Cortex of kidney (tissue), 1 donor: Measurements from ENCODE around the gene YWHAH.

ENCODE experiments used
- DNase-seq: peaks from one replicate; lab custom pipeline; 2025; lab: John Stamatoyannopoulos, UW

YWHAH gene

DNA sequence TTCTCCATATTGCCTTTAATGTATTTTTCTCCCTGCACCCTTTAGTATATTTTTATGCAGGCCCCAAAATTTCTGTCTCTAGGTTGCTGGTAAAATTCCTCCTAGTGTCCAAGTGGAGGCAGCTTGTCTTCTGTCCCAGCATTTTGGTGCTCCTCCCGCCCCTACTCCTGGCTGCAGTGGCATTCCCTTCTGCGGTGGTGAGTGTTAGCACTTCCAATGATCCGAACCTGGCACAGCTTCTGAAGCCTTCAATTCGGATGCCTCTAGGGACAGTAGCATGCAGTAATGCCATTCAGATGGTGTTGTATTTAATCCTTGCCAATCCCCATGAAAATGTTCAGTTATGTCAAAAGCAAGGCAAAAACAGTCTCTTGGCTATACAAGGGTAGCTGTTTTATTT, 5.9 kb downstream of the YWHAH start:
- DNase-seq = no peak

DNA sequence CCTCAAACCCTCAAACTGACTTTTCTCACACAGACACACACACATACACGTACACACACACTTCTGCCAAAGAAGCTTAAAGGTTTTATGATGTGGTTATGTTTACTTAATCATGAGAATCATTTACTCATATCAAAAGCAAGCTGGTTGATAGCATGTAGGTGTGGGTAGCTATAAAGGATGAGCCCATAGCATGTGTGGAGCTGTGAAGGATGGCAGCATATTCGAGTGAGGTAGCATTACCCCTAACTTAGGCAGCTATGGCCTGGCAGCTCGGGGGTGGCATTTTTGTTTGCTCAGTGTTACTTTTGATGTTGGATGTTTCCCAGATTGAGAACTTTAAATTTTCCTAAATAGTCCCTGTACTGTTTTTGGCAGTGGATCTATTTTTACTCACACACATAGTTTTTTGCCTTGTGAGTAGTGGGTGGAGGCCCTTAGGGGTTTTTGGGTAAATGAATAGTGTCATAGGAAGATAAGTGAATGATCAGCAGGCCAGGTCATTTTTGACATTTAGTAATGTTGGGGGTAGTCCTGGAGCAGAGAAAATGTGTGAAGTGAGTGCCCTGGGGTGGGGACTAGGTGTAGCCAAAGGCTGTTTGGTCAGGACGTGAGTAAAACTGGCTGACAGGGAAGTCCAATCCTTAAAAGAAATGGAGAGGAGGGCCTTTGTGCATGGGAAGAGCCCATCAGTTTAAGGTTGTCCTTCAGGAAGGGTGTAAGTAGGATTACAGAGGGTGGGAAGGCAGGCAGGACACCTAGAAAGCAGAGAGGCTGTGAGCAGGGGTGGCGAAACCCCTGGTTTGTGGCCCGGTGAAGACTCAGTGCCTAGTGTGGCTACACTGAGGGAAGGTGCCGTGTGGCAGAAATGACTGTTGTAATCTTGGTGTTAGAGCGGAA, 7.1 kb downstream of the YWHAH start:
- DNase-seq = no peak

DNA sequence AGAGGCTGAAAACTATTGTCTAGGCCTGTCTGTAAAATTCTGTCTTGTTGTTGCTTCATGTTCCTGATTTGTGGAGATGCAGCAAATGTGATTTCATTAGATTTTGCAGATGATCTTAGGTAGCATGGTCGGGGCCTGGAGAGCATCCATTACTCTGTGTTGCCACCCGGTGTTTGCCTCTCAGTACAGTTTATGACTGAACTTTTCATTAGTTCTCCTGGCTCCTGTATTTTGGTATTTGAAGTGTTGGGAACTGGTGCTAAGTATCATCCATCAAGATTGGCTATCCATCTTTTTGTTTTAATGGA, 7.7 kb downstream of the YWHAH start:
- no peak for DNase-seq

DNA sequence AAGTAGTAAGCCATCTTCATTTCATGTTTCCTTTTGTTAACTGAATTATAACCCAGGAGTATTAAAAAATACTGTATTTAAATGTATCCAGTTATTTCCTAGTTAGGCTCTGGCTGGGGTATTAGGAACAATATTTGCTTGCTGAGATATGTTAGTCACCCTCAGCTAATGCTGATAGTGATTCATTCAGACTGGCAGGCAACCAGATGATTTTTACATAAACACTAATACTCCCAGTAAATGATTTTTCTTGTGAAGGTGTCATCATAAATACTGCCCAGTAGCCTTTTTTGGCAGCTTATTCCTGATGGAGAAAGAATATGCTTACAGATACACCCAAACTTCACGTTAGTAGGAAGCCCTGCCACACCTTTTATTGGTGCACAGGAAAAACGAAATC, 8.1 kb downstream of the YWHAH start:
- DNase-seq = no peak

DNA sequence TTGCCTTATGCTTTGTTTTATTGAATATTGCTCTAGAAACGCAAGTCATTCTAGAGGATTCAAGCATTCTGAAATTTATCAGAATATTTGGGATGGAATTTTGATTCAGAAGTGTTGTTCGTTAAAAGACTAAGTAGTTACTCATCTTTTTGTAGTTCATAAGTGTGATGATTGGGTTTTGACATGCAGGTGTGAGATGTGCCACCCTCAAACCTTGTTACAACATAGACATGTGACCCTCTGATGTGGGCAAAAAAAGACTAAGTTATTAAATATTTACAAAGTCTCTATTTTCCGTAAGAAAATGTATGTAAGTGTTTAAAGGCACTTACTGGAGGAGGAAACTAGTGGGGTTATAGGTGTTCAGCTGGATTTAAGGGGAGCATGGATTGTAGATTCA, 8.9 kb downstream of the YWHAH start:
- no peak for DNase-seq

DNA sequence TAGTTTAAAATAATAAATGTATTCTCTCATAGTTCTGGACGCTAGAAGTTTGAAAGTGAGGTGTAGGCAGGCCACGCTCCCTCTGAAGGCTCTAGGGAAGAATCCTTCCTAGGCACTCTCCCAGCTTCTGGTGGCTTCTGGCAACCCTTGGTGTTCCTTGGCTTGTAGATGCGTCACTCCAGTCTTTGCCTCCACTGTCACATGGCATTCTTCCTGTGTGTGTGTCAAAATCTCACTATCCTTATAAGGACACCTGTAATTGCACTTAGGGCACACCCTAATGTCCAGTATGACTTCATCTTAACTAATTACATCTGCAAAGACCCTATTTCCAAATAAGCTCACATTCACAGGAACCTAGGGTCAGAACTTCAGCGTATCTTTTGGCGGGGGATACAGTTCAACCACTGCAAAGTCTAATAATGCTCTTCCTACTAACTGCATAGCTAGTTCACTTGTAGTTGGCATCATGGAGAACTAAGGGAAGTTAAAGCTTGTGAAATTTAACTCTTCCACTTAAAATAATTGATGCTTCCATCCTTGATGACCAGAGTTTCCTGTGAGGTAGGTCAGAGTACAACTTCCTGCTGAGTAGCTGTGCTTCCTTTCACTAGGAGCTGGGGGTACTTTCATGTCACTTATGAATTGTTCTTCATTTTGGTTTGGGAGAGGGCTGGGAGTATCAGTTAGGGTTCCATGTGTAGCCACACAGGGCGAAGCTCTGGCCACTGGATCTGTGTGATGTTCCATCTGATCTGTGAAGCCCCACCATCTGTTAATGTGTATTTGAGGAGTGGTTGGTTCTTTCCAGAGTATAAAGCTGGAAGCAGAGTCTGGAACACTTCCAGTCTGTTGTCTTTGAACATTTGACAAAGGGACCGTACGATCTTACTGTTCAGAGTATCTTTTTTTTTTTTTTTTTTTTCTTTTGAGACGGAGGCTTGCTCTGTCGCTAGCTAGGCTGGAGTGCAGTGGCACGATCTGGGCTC, 10.5 kb downstream of the YWHAH start:
- DNase-seq = no peak

DNA sequence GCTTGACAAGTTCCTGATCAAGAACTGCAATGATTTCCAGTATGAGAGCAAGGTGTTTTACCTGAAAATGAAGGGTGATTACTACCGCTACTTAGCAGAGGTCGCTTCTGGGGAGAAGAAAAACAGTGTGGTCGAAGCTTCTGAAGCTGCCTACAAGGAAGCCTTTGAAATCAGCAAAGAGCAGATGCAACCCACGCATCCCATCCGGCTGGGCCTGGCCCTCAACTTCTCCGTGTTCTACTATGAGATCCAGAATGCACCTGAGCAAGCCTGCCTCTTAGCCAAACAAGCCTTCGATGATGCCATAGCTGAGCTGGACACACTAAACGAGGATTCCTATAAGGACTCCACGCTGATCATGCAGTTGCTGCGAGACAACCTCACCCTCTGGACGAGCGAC, 12.0 kb downstream of the YWHAH start:
- no peak for DNase-seq

DNA sequence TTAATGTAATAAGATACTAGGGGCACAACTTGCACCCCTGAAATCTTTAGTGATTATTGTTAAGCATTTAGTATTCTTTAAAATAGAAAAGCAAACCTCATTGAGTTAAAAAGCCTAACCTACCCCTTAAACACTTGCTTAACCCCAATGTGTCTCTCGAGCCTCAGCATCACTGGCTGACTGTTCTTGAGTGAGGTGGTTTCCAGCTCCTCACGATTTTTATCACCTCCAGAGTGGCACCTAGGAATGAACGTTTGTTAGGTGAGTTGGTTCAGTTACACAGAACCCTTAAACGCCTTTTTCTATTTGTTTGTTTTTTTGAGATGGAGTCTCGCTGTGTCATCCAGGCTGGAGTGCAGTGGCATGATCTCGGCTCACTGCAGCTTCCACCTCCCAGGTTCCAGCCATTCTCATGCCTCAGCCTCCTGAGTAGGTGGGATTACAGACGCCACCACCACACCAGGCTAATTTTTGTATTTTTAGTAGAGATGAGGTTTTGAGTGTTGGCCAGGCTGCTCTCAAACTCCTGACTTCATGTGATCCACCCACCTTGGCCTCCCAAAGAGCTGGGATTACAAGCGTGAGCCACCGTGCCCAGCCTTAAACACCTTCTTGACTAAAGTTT, 13.7 kb downstream of the YWHAH start:
- DNase-seq = no peak

DNA sequence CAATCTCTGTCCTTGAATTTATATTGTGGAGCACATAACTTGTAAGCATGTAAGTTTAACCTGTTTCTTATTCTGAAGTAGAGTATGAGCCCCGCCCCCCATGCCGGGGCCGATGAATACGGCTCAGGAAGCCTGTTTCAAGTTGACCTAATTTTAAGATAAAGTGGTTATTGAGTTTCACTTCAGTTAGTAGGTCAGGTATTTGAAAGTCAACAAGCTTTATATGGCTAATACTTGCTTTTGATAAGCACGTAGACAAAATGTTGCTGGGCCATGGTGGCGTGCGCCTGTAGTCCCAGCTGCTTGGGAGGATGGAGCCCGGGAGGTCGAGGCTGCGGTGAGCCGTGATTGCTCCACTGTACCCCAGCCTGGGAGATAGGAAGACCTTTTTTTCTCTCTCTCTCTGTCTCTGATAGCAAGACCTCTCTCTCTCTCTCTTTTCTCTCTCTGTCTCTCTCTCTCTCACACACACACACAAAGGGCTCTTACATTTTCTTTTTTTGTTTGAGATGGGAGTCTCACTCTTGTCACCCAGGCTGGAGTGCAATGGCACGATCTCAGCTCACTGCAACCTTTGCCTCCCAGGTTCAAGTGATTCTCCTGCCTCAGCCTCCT, 14.4 kb downstream of the YWHAH start:
- no peak for DNase-seq

DNA sequence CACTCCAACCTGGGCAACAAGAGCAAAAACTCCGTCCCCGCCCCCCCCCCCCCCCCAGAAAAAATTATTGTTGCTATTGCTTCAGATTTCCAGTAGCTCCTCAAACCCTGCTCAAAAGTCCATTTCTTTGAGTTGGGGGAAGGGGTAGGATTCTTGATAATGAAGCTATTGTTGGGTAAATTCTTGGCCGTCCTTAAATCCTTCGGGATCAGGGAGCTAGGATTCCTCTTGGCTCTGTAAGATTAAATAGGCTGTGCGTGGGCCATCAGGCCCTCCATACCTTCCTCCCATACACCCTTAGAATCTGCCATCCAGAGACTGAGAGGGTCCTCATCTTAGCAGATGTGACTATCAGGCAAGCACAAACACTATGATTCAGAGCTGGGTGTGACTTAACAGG, 16.4 kb downstream of the YWHAH start:
- no peak for DNase-seq

DNA sequence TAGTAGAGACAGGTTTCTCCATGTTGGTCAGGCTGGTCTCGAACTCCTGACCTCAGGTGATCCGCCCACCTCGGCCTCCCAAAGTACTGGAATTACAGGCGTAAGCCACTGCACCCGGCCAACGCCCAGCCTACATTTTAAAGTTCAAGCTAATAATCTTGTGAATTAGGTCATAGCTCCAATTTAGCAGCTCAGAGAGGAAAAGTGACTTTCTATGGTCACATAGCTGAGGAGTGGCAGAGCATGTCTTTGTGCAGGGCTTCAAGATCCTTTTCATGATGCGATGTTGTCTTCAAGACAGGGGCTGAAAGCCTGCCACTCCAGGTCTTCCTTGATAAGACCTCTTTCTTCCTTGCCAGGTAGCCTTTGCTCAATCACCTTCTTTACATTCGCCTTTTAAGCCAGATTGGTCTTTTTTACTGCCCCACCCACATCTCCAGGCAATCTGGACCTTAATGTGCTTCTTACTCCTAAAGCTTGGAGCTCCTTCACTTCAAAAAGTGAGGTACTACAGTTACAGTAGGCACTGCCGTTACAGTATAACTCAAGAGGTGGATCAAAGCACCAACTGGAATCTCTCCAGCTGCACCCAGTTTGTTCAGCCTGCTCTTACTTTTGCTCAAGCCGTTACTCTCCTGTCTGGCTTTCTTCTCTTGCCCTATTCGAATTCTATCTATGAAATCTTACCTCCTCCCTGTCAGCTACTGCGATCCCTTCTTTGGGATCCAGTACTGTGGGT, 18.2 kb downstream of the YWHAH start:
- no peak for DNase-seq

DNA sequence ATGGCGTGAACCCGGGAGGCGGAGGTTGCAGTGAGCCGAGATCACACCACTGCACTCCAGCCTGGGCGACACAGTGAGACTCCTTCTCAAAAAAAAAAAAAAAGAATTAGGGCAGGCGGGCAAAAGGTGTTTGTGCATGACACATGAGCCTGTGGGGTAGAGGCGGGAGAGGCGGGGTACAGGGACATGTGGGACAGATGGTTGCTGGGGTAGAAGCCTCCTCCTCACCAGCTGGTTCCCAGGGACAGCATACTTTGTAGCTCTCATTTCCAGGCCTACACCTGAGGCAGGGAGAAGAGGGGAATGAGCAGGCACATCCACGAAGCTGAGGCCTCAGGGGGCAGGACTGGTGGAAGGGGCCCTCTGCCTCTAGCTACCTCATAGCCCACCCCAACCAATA, 23.7 kb downstream of the YWHAH start:
- DNase-seq = no peak

DNA sequence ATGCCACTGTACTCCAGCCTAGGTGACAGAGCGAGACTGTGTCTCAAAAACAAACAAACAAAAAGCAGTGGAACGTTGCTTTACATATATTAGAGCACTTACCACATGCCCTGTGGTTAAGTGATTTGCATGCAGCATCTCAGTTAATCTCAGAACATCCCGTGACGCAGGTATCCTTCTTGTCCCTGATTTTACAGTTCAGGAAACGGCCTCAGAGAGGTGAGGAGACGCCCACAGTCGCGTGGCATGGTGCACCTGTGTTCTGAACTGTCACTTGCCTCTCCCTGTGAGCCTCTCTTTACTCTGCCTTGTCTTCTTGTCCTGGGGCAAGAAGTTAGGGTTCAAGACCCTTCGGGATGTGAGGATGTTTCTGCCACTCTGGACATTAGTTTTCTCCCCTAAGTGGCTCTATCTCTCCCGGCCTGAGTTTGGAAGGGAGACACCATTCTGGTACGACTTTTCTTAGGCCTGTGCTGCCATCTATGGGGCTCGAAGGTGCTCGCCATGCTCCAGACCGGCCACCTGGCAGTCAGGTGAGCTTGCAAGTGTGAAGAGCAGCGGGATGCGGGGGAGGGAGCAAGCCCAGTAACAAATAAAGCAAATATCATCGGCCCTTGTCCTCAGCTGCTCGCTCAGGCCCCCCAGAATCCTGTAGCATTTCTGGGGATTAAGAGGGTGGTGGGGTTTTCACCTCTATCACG, 25.6 kb downstream of the YWHAH start:
- DNase-seq = no peak

DNA sequence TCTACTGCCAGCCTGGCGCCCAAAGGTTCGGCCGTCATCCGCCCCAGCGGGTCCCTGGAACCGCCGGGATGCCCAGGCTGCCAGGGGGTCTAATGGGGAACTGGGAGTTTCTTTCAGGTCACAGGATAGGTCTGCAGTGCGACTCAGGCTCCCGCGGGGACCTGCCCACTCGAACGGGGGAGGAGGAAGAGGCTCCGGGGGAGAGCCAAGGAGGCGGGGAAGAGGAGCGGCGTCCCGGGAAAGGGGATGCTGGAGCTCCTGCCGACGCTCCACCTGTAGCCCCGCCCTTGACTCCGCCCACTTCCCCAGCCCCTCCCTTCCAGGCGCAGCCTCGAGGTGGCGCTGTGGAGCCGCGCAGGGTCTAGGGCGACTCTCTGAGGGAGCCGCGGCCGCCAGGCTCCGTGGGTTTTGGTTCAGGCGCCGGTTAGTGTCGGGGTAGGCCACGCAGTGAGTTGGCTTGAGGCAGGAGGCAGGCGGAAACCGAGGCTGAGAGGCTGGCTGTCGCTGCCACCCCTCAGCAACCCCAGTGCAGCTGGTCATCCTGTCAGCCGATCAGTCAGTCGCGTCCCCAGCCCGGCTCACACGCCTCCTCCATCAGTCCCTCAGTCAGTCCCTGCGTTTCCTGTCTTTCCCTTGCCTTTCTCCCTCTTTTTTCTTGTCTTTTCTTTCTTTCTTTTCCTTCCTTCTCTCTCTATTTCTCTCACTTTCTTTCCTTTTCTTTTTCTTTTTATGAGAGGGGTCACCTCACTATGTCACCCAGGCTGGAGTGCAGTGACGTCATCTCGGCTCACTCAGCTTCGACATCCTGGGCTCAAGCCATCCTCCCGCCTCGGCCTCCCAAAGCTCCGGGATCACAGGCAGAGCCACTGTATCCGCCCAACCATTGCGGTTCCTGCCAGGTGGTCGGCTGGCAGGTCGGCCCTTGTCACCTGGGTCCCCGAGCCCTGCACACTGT, 26.4 kb downstream of the YWHAH start:
- DNase-seq = peak; percentile 11

DNA sequence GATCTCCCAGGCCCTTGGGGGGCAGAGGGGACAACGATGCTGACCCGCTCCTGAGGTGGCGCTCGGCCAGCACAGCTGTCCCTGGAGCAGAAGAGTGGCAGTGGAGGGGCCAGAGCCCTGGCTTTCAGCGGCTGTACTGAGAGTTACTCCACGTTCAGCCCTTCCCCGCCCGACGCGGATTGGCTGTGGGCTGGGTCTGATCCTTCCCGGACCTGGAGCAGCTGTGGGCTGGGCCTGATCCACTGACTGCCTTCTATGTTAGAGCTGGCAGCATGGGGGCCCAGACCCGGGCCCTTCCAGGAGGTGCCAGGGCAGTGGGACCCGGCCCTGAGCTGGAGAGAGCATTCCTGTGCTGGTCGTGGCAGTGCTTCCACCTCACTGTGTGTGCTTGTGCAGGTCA, 27.8 kb downstream of the YWHAH start:
- no peak for DNase-seq

DNA sequence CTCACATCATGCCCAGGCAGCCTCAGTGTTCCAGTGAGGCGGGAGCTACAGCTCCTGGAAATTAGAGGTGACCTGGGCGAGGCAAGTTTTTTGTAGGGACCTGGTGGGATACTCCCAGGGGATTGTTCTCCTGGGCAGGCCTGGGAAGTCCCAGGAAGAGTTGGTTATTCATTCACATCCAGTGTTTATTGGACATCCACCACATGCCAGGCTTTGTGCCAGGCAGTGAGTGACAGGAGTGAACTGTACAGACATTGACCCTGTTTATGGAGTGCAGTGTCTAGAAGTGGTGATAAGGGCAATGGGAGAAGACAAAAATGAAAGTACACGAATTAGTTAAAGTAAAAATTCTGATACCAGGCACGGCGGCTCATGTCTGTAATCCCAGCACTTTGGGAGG, 29.4 kb downstream of the YWHAH start:
- DNase-seq = no peak

DNA sequence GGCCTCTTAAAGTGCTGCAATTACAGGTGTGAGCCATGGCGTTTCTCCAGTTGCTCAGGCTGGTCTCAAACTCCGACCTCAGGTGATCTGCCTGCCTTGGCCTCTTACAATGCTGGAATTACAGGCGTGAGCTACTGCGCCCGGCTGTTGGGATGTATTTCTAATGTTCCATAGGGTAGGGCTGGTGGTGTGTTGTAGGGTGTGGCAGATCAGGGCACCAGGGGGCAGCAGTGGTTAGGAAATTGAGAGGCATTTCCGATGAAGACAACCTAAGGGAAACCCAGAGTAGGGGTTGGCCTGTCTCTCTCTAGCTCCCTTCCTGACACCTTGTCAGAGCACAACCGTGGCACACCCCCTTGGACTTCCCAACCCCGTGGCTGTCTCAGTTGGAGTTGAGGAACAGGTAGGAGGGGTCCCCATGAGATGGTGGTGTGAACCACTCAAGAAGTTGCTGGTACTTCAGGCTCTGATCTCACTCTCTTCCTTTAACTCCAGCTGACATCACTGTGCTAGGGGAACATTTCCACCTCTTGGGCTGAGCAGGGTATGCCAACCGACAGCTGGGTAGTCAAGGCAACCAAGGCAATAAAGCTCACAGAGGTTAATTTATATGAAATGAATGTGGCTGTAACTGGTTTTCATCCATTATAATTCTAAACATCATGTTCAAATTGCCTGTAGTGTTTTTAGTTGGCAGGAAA, 33.0 kb downstream of the YWHAH start:
- DNase-seq = no peak

DNA sequence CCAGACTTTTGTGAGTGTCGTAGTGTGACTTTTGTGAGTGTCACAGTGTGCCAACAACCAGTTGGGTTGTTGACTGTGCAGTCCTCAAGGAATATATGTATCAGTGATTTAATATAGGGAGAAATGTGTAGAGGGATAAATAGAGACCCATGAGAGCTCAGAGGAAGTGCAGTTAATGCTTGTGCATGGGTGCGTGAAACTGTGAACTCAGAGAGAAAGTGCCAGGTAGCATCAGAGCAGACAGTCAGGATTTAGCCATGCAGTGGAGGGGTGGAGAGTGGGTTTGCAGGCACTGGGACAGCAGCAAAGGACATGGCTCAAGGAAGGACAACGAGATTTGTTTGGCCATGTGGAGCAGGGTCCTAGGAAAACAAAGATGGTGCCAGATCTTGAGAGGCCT, 33.6 kb downstream of the YWHAH start:
- no peak for DNase-seq

DNA sequence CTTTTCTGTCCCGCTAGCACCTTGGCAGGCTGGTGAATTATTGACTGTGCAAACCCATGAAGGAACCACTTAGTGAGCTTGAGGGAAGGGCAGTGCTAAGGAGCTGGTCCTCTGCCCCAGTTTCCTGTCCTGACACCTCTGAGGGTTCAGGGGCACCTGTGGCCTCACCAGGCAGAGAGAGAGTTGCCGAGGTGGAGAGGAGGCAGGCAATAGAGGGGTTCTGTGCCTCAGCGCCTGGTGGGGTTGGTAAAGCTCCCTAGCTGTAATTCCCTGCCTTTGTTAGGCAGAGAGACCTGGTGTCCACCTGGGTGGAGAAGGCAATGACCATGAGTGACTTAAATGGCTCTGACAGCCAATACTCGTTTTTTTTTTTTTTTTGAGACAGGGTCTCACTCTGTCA, 36.3 kb downstream of the YWHAH start:
- DNase-seq = no peak
